Fibroblast of peridontal ligament (primary cell): Measurements from ENCODE around the gene PLPPR2.
"Not testable (repeated sequence)": the region's sequence is repeated elsewhere in the genome, so short reads cannot be mapped to it uniquely, and the experiment has no call there.

ENCODE experiments used
- DNase-seq: peaks from one replicate; pipeline ENCODE4 v3.0.0-alpha.2; 2010; ENCODE audit errors: extremely low read depth

The PLPPR2 gene

DNA sequence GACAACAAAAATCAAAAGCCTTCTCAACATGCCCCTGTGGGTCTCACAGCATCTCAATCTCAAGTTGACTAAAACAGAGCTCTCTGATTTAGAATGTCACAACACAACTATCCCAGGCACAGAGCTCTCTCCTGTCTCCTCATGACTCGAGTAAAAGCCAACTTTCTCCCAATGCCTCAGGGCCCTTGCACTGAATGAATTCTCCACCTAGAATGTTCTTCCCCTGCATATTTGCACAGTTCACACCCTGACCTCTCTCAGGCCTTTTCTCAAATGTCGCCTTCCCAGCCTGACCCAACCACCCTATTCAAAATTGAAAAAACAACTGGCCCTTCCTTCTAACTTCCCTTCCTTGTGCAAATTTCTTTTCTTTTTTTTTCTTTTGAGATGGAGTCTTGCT is 15.5 kb downstream of the PLPPR2 start:
- no peak for DNase-seq

DNA sequence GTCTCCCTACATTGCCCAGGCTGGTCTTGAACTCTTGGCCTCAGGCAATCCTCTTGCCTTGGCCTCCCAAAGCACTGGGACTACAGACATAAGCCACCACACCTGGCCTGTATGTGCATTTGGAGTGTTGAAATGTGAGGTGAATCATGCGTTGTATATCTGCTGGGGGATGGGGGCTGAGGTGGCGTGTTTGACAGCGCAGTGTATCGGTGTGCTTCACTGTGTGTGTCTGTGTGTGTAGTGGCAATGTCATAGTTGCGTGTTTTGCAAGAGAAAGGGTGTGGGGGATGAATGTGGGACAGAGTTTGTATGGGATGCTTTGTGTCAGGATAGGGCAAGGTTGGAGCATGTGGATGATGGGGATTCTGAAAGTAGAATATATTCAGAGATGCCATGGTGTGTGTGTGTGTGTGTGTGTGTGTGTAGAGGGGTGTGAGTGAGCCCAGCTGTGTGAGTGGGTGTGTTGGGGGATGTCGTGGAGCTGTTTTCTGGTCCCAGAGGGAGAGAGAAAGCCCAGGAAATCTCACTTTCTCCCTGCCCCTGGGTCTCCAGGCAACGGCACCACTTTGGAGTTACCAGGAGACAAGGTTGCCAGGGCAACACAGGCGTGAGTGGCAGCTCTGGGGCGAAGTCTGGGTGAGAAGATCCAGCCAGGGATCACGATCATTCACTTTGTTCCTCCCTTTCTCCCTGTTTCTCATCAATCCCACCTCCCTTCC is 18.1 kb downstream of the PLPPR2 start:
- no peak for DNase-seq

DNA sequence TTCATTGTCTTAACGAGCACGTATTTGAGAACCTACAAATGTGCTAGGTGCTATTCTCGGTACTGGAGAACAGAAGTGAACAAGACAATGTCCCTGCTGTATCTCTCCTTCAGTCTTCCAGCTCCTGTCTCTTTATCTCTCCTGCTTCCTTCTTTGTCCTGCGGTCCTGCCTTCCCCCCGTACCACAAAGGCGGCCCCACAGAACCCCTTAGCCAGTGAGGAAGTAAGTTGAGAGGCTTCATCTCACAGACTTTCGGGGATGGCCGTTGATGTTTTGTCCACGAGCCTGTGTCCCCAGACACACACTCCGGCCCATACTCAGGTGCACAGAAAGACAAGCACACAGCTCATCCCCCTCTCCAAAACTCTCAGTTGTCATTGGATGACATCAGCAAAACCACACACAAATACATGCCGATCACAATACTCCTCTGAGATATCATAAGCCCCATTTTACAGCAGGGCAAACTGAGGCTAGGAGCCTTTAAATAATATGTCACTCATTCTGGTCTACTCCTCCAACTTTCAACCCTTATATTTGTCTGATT is 18.7 kb downstream of the PLPPR2 start:
- DNase-seq: no peak

DNA sequence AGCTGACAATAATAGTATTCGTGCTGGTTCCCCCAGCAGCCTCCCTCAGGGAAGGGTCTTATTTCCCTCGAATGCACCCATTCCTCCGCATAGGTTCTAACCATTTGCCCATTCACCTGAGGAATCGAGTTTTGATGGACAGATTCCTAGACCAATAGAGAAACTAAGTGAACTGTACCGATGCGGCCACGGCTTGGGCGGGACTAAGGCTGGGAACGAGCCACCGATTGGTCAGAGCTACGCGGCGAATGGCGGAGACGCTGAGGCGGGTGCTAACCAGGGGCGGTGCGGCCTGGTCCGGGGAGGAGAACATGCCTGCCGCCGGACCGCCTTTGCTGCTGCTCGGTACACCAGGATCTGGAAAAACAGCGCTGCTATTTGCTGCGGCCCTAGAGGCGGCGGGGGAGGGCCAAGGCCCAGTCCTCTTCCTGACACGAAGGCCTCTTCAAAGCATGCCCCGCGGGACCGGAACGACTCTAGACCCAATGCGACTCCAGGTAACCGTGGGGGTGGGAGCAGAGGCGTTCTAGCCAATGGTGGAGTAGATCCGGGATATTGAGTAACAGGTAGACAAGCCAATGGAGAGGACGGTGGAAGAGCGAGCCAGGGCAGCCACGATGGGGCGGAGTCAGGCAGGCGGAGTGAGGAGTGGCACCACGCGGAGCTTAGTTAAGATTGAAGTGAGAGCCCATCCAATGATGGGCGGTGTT is 19.4 kb downstream of the PLPPR2 start, which contains the start of gene SWSAP1:
TSS of gene SWSAP1 (plus strand) at position 234 of the 710 bp plus-strand sequence. CDS start at position 249, 15 bp downstream.
- peak; percentile 99 for DNase-seq

DNA sequence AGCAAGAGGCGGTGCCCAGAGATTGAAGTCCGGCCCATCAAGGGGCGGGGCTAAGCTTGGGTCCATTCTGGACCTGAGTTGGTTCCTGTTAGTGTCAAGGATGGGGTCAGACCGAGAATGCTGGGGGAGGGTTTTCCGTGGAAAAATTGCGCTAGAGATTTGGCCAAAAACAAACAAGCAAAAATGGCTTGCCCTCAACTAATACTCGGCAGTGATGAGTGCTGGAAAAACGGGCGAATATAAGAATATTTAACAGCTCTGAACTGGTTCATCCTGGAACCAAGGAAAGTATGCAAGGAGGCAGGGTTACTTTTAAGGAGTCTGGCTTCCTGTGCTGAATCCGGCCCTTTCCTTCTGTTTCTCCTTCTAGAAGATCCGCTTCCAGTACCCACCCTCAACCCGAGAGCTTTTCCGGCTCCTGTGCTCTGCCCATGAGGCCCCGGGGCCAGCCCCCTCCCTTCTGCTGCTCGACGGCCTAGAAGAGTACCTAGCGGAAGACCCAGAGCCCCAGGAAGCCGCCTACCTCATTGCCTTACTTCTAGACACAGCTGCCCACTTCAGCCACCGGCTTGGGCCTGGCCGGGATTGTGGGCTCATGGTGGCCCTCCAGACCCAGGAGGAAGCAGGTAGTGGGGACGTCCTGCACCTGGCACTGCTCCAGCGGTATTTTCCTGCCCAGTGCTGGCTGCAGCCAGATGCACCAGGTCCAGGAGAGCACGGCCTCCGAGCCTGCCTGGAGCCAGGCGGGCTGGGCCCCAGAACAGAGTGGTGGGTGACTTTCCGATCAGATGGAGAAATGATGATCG is 20.1 kb downstream of the PLPPR2 start:
- no peak for DNase-seq

DNA sequence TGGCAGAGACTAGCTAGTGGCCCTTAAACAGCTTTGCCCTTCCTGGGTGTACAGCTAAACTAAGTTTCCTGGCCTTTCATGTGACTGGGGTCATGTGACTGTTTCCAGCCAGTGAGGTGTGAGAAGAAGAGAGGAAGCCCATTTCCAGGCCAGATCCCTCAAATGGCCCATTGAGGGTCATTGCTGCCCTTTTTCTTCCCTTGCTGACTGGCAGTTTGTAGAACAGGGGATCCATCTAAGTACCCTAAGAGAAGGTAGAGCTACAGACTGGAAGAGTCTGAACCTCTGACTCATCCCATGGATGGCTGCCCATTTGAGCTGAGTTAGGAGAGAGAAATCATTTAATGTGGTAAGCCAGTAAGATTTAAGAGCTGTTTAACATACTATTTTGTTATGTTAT is 22.0 kb downstream of the PLPPR2 start:
- DNase-seq: peak; percentile 92

DNA sequence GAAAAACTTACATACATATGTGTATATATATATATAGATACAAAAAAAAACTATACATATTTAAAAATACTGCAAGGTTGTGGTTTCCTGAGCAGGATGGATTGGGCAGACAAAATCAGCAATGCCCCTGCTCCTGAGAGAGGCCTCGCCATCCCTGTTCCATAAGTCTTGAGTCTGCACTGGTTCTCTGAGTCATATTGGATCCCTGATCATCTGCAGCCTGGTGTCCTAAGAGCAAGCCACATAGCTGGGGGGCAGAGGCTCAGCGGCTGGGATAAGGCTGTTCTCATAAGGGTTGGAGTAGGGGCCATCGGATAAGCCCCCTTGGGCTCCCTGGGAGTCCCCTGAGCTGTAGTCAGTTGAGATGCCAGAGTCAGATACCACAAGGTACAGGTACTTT is 22.5 kb downstream of the PLPPR2 start:
- DNase-seq: no peak

DNA sequence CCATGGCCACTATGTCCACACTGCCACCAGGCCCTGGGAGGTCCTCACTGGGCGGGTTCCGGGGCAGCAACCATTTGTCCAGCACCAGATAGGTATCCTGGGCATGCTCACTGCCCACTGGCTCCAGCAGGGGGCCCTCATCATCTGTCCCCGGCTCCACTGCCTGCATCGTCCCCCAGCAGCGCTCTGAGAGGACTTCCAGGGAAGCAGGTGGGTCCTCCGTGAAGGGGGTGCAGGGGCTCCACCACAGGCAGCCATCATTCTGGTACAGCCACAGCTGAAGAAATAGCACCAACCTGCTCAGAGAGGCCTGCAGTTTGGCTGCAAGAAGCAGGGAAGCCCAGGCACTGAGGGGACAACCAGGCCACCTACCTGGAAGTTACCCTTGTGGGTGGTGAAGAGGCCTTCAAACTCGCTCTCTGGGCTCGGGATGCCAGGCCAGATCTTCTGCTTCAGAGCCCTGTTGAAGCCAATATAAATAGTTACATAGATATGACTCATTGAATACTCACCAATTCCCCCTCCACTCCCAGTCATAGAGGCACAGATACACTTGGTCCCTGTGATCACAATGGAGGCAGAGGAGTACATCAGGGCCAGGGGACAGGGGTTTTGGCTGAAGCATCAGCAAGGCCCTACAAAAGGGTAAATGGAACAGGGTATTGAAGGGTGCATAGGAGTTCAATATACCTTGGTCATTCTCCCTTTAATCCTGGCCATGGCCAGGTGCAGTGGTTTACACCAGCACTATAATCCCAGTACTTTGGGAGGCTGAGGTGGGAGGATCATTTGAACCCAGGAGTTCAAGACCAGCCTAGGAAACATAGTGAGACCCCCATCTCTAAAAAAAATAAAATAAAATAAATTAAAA is 23.3 kb downstream of the PLPPR2 start:
- DNase-seq: peak; percentile 73

DNA sequence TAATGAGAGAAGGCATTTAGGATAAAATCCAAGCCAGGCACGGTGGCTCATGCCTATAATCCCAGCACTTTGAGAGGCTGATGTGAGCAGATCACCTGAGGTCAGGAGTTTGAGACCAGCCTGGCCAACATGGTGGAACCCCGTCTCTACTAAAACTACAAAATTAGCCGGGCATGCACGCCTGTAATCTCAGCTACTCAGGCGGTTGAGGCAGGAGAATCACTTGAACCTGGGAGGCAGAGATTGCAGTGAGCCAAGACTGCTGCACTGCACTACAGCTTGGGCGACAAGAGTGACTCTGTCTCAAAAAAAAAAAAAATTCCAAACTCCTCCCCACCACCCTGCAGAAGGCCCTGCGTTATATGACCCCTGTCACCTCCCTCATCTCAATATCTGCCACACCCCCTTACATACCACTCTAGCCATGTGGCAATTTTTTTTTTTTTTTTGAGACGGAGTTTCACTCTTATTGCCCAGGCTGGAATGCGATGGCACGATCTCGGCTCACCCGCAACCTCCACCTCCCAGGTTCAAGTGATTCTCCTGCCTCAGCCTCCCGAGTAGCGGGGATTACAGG is 24.1 kb downstream of the PLPPR2 start:
- not testable (repeated sequence) for DNase-seq

DNA sequence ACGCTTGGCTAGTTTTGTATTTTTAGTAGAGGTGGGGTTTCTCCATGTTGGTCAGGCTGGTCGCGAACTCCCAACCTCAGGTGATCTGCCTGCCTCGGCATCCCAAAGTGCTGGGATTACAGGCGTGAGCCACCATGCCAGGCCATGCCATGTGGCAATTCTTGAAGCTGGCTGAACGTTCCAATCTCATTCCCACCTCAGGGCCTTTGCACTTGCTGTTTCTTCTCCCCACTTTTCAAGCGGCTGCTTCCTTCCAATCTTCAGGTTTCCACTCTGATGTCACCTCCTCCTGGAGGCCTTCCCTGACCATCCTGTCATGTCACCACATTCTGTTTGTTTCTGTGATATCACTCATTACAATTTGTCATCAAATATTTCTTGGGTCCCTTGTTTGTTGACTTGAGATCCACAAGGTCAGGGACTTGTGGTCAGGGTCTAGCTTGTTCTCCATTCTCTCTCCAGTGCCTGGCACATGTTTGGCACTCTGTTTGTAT is 24.7 kb downstream of the PLPPR2 start:
- no peak for DNase-seq

DNA sequence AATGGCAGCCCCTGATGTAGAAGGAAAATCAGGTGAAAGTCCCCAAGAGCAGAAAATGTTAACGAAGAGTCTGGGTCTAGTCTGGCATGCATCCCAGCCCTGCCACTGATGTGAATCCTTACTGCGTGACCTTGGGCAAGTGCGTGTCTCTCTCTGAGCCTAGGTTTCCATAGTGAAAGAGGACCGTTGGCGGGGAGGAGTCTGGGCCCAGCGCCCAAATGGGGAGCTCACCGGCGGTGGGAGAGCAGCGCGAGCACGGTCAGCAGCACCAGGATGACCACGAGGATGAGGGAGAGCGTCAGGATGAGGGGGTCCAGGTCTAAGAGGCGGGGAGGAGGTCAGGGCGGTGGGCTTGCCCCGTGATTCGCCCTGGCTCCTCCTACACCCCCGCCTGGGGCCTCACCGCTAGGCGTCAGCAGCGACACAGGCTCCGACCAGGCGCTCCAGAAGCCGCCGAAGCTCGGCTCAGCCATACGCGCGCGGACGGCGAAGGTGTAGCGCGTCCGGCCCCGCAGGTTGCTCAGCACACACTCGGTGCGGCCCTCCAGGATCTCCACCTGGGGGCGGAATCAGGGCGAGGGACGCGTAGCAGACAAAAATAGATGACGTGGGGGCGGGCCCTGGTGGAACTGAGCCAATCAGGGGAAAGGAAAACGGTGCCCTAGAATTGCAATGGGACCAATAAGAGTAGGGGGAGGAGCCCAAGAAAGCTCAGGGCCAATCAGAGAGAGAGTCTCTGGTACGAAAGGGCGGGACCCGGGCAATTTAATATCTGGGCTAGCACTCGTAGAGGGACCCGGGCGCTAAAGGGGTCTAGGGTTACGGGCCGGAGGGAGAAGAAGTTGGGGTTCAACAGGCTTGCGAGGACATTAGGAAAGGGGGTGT is 25.7 kb downstream of the PLPPR2 start:
- peak; percentile 92 for DNase-seq

DNA sequence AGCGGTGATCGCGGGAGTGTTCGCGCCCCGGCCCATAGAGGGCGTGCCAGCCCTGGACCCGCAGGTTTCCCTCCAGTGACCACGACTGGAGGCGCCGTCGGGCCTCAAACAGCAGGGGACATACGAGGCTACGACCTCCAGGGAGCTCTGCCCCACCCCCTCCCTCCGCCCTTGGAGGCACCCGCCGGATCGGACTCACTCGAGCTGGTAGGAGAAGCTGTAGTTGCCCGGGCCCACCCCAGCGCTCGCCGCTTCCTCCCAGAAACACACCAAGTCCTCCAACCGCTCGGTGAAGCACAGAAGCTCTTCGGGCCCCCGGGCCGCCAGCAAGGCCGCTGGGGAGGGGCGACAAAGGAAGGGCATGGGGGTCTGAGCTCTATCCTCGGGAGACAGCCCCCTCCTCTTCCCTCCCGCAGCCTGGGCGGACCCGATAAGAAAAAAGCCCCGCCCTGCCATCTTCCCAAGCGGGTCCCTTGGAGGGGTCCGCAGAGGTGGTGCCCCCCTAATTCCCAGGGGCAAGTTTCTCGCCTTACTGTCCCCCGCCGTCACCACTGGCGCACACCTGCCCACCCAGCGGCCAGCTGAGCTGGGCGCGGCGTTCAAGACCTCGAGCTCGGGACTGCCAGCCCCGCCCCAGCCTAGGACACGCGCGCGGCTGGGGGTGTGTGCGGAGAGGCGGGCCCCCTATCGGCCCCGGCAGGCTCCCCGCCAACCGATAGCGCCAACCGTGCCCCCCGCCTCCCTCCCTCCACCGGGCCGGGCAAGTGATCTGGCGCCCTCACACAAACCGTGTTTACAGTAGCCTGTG is 27.9 kb downstream of the PLPPR2 start:
- no peak for DNase-seq

DNA sequence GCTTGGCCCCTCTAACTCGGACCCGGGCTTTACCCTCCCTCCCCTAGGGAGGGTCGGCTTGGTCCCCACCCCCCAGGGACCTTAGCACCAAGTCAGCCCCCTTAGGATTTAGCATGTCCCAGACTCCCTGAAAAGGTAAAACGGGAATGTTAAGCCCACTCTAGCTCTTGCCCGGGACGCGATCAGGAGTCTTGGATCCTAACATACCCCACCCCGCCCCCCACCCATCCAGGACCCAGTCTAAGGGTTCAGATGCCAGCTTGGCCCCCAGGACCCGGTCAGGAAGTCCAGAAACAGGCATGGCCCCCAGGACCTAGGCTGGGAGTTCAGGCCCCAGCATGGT is 28.4 kb downstream of the PLPPR2 start:
- DNase-seq: no peak

DNA sequence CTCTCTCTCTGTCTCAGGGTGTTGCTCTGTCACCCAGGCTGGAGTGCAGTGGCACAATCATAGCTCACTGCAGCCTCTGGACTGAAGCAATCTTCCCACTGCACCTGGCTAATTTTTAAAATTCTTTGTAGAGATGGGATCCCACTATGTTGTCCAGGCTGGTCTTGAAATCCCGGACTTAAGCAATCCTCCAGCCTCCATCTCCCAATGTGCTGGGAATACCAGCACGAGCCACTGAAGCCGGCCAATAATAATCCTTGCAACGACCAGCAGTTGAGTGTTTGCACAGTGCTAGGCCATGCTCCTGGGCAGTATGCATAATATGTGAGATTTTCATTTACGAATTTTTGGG is 29.5 kb downstream of the PLPPR2 start:
- no peak for DNase-seq

DNA sequence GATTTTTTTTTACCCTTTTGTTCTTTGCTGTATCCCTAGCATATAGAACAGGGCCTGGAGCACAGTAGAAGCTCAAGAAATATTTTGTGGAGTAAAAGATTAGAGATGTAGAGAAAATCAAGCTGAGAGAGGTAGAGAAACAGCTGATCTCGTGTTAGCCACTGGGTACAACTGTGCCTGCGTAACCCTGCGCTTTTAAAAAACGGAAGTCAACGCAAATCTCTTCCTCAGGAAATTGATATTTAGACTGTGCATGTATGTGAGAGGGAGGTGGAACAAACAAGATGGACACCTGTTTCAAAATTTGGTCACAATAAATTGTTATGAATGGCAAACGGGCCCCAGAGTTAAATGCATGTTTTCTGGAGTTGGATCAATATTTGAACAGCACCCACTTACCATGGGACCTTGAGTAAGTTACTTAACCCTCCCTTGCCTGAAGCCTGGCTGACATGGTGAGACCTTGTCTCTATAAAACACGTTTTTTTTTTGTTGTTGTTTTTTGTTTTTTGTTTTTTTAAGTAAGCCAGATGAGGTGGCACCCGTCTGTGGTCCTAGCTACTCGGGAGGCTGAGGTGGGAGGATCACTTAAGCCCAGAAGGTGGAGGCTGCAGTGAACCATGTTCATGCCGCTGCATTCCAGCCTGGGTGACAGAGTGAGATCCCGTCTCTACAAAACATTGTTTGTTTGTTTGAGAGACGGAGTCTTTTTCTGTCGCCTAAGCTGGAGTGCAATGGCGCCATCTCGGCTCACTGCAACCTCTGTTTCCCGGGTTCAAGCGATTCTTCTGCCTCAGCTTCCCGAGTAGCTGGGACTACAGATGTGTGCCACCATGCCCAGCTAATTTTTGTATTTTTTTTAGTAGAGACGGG is 32.2 kb downstream of the PLPPR2 start:
- no peak for DNase-seq

DNA sequence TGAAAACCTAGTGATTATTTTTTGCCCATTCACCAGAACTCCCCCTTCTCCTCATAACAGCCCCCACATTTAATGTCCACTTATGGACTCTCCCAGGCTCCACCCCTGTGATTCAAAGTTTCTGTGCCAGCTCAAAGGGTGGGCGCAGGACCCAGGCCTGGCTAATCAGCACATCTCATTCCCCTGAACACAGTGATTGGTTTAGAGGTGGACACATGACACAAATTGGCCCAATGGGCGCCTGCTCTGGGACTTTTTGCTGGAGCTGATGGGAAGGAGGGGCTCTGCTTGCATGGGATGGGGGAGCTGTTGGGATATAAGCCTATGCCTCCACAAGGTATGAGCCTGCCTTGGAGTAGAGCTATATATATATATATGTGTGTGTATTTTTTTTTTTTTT is 35.1 kb downstream of the PLPPR2 start:
- DNase-seq: no peak

DNA sequence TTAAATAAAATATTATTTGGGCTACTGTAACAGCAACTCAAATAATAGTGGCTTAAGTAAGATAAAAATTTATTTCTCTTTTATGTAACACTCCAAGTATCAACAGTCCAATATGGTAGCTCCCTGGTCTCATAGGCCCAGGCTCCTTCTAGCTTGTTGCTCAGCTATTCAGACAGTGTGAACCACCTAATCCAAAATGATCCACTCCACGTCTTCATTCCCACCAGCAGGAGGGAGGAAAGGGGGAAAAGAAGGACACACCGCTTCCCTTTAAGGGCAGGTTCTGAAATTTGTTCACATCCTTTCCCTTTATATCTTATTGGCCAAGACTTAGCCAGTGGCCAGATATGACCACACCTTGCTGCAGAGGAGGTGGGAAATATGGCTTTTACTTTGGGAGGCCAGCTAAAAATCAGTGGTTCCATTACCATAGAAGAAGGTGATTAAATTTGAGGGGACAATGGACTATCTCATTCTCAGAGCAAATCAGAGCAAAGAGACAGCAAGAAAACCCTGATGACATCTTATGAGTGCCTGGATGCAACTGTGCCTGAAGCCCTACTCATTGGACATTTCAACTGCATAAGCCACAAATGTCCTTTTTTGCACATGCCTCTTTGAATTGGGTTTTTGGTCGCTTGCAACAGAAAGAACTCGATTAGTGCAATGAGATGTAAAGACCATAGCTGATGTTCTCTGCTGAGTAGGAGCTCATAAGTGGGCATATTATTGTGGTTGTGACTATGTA is 35.9 kb downstream of the PLPPR2 start:
- no peak for DNase-seq
